Measurements from ENCODE around the gene MRE11. TPM values are rescaled to one million over a fixed set of nuclear protein-coding genes. Genes with fewer than 3 reads are reported as not detected.

MRE11 gene
- total RNA-seq: 13.6 and 20.2 TPM in 2 replicates

GRCh38 chr11:94493281-94494125, at the start of gene MRE11, which contains the start of gene ANKRD49:
MRE11 (minus strand) TSS chr11:94493844; CDS start chr11:94492801, 1,043 bp downstream.
ANKRD49 (plus strand) TSS chr11:94493984; CDS start chr11:94496694, 2,710 bp downstream.

GRCh38 chr11:94511932-94512781, 18.5 kb upstream of the MRE11 start, which contains the start of gene C11orf97:
C11orf97 (plus strand) TSS chr11:94512461; CDS start chr11:94512529, 68 bp downstream.

GRCh38 chr11:94400839-94401772, 92.5 kb downstream of the MRE11 start, which contains the start of gene GPR83:
GPR83 (minus strand) TSS chr11:94401419; CDS start chr11:94401247, 172 bp downstream.

Other genes starting within 250 kb of the MRE11 start
- gene IZUMO1R, start 189.3 kb downstream of the MRE11 start, total RNA-seq: not detected in 2 replicates
- gene GPR83, start 92.4 kb downstream of the MRE11 start, total RNA-seq: not detected in 2 replicates
- gene ANKRD49, start 140 bp upstream of the MRE11 start, total RNA-seq: 10.4 and 17.0 TPM in 2 replicates
- gene C11orf97, start 18.6 kb upstream of the MRE11 start, total RNA-seq: not detected in 2 replicates
- gene FUT4, start 50.1 kb upstream of the MRE11 start, total RNA-seq: 3.9 and 4.1 TPM in 2 replicates
- 0.32 and 0.76 TPM in 2 replicates for gene PIWIL4, start 73.5 kb upstream of the MRE11 start, total RNA-seq